Measurements from ENCODE around the gene ZNF385C.

The ZNF385C gene

GRCh38 chr17:42112552-42113176 is 14.4 kb upstream of the ZNF385C start, which contains the start of gene DHX58:
DHX58 (minus strand) TSS chr17:42112714; CDS start chr17:42111892, 822 bp downstream.
- intact Hi-C loops (cut with DNase I): loop anchor here (10.0 kb wide), 1 partner anchor 148 kb away; the partner anchor contains the start of gene CNP
- DNase-seq: peak; percentile 43 to 91 (median 74)

GRCh38 chr17:42111871-42112551 is 13.7 kb upstream of the ZNF385C start:
- peak in 37 of 42 donors; percentile 19 to 78 (median 50) for DNase-seq
- intact Hi-C loops (cut with DNase I): loop anchor here (10.0 kb wide), 1 partner anchor 147 kb away; the partner anchor contains the start of gene CNP

- intact Hi-C loops (cut with DNase I): loop anchor here (10.0 kb wide), 1 partner anchor 146 kb away; the partner anchor contains the start of gene CNP
- no peak for DNase-seq
Observed at GRCh38 chr17:42111265-42111636, 13.0 kb upstream of the ZNF385C start.

GRCh38 chr17:42110301-42111264 is 12.3 kb upstream of the ZNF385C start:
- DNase-seq: no peak

GRCh38 chr17:42109086-42109485 is 10.8 kb upstream of the ZNF385C start:
- no peak for DNase-seq
- intact Hi-C loops (cut with DNase I): no loop called here

More at GRCh38 chr17:42110301-42111264, 12.3 kb upstream of the ZNF385C start:
- intact Hi-C loops (cut with DNase I): loop anchor here (10.0 kb wide), 1 partner anchor 146 kb away; the partner anchor contains the start of gene CNP

- intact Hi-C loops (cut with DNase I): no loop called here
Observed at GRCh38 chr17:42107597-42108576, 9.6 kb upstream of the ZNF385C start.

GRCh38 chr17:42107124-42107523 is 8.9 kb upstream of the ZNF385C start:
- intact Hi-C loops (cut with DNase I): no loop called here
- DNase-seq: no peak

More at GRCh38 chr17:42107597-42108576, 9.6 kb upstream of the ZNF385C start:
- DNase-seq: peak; percentile 55 to 95 (median 84)

- intact Hi-C loops (cut with DNase I): no loop called here
- no peak for DNase-seq
Observed at GRCh38 chr17:42106009-42106408, 7.7 kb upstream of the ZNF385C start.

- intact Hi-C loops (cut with DNase I): loop anchor here (5.0 kb wide), 1 partner anchor 77 kb away; no protein-coding TSS in a partner anchor
- DNase-seq: no peak
Observed at GRCh38 chr17:42104264-42104663, 6.0 kb upstream of the ZNF385C start.

GRCh38 chr17:42103221-42103954 is 5.1 kb upstream of the ZNF385C start:
- intact Hi-C loops (cut with DNase I): loop anchor here (5.0 kb wide), 1 partner anchor 76 kb away; no protein-coding TSS in a partner anchor
- no peak for DNase-seq

GRCh38 chr17:42101513-42102292 is 3.4 kb upstream of the ZNF385C start:
- DNase-seq: peak in 41 of 42 donors; percentile 63 to 92 (median 79)
- intact Hi-C loops (cut with DNase I): loop anchor here (5.0 kb wide), 1 partner anchor 74 kb away; no protein-coding TSS in a partner anchor

- intact Hi-C loops (cut with DNase I): no loop called here
- DNase-seq: no peak
Observed at GRCh38 chr17:42098730-42099399, 592 bp upstream of the ZNF385C start.

GRCh38 chr17:42096360-42097111 is 1.7 kb downstream of the ZNF385C start:
- DNase-seq: no peak
- intact Hi-C loops (cut with DNase I): no loop called here

GRCh38 chr17:42094375-42095069 is 3.8 kb downstream of the ZNF385C start:
- intact Hi-C loops (cut with DNase I): no loop called here
- no peak for DNase-seq

Data from head of caudate nucleus (tissue), 42 donors.